BJ (cell line): Measurements from ENCODE around the gene GFOD2. TPM values are rescaled to one million over a fixed set of nuclear protein-coding genes. Genes with fewer than 3 reads are reported as not detected.

ENCODE experiments used
- CTCF ChIA-PET: fragments of 350-600 bp; formaldehyde crosslinking; extraction: SDS; loops from one replicate; lab custom pipeline; 2021; ENCODE audit warnings: antibody characterized with exemption, inconsistent platforms; lab: Yijun Ruan, JAX
- POLR2A ChIA-PET: fragments of 300-600 bp; sonication (Branson Sonifier 250); formaldehyde crosslinking; extraction: SDS; loops from one replicate; lab custom pipeline; 2021; ENCODE audit warnings: antibody characterized with exemption; lab: Charles Lee
- DNase-seq: peaks from one replicate; pipeline ENCODE4 v3.0.0-alpha.2; 2011; ENCODE audit warnings: low read depth
- H3K27me3 ChIP-seq: 2 replicates; pipeline ENCODE4 v1.6.0; 2011; ENCODE audit warnings: low read length; ENCODE audit not compliant: control insufficient read depth, insufficient read depth
- H3K36me3 ChIP-seq: 2 replicates; pipeline ENCODE4 v1.5.1; 2011; ENCODE audit warnings: low read length; ENCODE audit not compliant: control insufficient read depth, insufficient read depth
- H3K4me3 ChIP-seq: 2 replicates; pipeline ENCODE4 v1.5.1; 2011; ENCODE audit warnings: low read depth, mild to moderate bottlenecking, control low read depth, low read length
- polyA minus RNA-seq: library from RNA; depleted of rRNA, polyadenylated mRNA; stranded (reverse); fragments of >200 nt; gene quantifications from 2 replicates; pipeline ENCODE4 v1.2.3, GENCODE V29; 2011; rRNA and poly(A)+ RNA removed
- polyA plus RNA-seq: library from polyadenylated mRNA; depleted of rRNA; stranded (reverse); fragments of >200 nt; gene quantifications from 2 replicates; pipeline ENCODE4 v1.2.3, GENCODE V29; 2011; rRNA removed
- TF ChIP-seq, protein P1 (sequence below): IDR thresholded peaks from 2 replicates; pipeline ENCODE4 v1.5.1; 2011; ENCODE audit warnings: low read depth, mild to moderate bottlenecking, control low read depth, inconsistent platforms, low read length, moderate library complexity; ENCODE audit not compliant: insufficient read depth

Gene GFOD2, protein sequence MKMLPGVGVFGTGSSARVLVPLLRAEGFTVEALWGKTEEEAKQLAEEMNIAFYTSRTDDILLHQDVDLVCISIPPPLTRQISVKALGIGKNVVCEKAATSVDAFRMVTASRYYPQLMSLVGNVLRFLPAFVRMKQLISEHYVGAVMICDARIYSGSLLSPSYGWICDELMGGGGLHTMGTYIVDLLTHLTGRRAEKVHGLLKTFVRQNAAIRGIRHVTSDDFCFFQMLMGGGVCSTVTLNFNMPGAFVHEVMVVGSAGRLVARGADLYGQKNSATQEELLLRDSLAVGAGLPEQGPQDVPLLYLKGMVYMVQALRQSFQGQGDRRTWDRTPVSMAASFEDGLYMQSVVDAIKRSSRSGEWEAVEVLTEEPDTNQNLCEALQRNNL
- polyA plus RNA-seq (11.4 and 13.6 TPM in 2 replicates), polyA minus RNA-seq (9.5 and 17.1 TPM in 2 replicates)

DNA sequence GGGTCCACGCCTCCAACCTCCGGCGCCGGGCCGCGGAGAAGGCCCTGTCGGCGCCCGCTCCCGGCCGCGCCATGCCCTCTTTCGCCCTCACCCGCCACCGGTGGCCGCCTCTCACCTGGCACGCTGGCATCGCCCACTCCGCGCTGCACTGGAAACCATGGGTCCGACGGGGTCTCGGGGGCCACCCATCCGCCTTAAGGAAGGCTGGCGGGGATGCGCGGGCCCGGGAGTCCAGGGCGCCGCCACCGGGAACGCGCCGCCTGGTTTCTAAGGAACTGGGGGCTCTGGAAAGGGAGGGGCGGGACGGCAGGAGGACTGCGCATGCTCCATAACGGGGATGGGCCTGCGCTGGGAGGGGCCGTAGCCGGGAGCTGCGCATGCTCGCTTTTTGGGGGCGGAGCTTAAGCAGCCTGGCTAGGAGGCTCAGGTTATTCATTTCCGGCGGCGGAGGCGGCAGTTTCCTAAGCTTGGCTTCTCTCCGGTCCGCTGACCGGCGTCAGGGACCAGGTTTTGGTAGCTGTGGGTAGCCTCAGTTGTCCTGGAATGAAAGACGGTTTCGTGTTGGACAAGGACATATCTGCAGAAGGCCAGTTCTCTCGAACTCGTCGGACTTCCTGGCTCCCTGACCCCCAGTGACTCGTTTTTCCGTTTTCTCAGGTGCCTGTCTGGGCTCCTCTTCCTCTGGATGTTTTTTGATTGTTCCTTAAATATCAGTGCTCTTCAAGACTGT, at the start of gene GFOD2:
Gene GFOD2, minus strand, starts transcription at position 269 of the 730 bp plus-strand sequence. CDS start 33,601 bp downstream, outside the sequence.
- no peaks in the 10 kb centered on the region for H3K27me3 ChIP-seq
- peak; percentile 63 for DNase-seq
- ChIA-PET CTCF (interaction anchor here (0.7 to 1.9 kb wide), 6 partner anchors 10 to 198 kb away, joined by 3 to 6 read pairs (median 4); no protein-coding TSS in a partner anchor), POLR2A (interaction anchor here (0.5 kb wide), 2 partner anchors 24 to 396 kb away, joined by 4 to 6 read pairs; no protein-coding TSS in a partner anchor)
- peaks cover 1% of the 10 kb centered on the region; the same call in 1 of the 2 replicates for H3K36me3 ChIP-seq
- peak within 1 kb of the TSS; percentile 95 for H3K4me3 ChIP-seq
- TF ChIP-seq, protein P1, sequence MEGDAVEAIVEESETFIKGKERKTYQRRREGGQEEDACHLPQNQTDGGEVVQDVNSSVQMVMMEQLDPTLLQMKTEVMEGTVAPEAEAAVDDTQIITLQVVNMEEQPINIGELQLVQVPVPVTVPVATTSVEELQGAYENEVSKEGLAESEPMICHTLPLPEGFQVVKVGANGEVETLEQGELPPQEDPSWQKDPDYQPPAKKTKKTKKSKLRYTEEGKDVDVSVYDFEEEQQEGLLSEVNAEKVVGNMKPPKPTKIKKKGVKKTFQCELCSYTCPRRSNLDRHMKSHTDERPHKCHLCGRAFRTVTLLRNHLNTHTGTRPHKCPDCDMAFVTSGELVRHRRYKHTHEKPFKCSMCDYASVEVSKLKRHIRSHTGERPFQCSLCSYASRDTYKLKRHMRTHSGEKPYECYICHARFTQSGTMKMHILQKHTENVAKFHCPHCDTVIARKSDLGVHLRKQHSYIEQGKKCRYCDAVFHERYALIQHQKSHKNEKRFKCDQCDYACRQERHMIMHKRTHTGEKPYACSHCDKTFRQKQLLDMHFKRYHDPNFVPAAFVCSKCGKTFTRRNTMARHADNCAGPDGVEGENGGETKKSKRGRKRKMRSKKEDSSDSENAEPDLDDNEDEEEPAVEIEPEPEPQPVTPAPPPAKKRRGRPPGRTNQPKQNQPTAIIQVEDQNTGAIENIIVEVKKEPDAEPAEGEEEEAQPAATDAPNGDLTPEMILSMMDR = no peak

DNA sequence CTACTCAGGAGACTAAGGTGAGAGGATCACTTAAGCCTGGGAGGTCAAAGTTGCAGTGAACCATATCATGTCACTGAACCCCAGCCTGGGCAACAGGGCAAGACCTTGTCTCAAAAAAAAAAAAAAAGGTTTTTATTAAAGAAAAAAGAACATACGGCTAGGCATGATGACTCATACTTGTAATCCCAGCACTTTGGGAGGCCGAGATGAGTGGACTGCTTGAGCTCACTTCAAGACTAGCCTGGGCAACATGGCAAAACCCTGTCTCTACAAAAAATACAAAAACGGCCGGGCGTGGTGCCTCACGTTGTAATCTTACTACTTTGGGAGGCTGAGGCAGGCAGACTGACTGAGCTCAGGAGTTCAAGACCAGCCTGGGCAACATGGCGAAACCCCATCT, 48.8 kb upstream of the GFOD2 start:
- H3K36me3 ChIP-seq = peaks cover 2% of the 10 kb centered on the region; the same call in 1 of the 2 replicates
- DNase-seq = peak; percentile 26
- ChIA-PET CTCF (interaction anchor here (0.6 to 1.3 kb wide), 6 partner anchors 45 to 247 kb away, joined by 3 to 5 read pairs (median 4); no protein-coding TSS in a partner anchor), POLR2A (interaction anchor here (0.7 kb wide), 1 partner anchor 45 kb away, joined by 11 read pairs; no protein-coding TSS in a partner anchor)
- H3K27me3 ChIP-seq = no peaks in the 10 kb centered on the region
- no peak overlapping the region for H3K4me3 ChIP-seq
- TF ChIP-seq, protein P1 = no peak

DNA sequence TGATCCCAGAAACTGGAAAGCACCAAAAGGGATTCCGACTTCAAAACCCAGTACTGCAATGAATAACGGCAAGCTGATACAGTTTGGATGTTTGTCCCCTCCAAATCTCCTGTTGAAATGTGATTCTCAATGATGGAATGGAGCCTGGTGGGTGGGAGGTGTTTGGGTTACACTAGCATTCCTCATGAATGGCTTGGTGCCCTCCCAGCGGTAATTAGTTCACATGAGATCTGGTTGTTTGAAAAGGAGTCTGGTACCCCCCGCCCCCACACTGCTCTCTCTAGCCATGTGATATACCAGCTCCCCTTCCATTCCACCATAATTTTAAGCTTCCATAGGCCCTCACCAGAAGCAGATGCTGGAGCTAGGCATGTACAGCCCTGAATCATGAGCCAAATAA, 47.2 kb upstream of the GFOD2 start:
- POLR2A ChIA-PET = no interaction called here
- CTCF ChIA-PET = no interaction called here
- Histone ChIP-seq H3K27me3 (no peaks in the 10 kb centered on the region), H3K36me3 (peaks cover 2% of the 10 kb centered on the region; the same call in 1 of the 2 replicates), H3K4me3 (no peak overlapping the region)
- TF ChIP-seq, protein P1 = no peak
- DNase-seq = no peak

DNA sequence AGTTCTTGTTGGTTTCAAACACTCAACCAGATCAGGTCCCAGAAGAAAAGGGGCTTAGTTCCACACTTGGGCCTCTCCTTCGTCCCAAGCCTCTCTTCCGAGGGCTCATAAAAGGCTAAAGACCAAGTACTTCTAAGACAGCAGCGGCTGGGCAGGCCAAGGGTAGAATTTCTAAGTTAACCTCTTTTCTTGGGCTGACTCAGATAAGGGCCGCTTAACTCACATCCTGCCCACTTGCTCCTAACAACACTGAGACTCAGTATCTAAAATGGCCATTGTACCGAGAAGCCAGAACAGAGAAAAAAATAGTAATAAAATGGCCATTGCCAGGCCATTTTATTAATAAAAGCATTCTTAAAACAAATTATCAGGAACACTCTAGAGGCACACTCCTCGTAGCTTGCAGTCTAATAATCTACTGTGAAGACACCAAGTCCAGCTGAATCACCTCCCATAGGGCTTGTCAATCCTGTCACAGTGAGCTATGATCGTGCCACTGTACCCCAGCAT, 45.1 kb upstream of the GFOD2 start:
- peaks cover 2% of the 10 kb centered on the region; the same call in 1 of the 2 replicates for H3K36me3 ChIP-seq
- ChIA-PET POLR2A (no interaction called here), CTCF (no interaction called here)
- TF ChIP-seq, protein P1 = no peak
- H3K4me3 ChIP-seq = no peak overlapping the region
- H3K27me3 ChIP-seq = no peaks in the 10 kb centered on the region
- DNase-seq = no peak
